Activated effector memory CD4-positive, alpha-beta T cell treated with Interleukin-2 at 50 U/mL for 16 hours (primary cell): ENCODE measurements around the gene EMCN.
"Not testable (repeated sequence)": the region's sequence is repeated elsewhere in the genome, so short reads cannot be mapped to it uniquely, and the experiment has no call there.

ENCODE experiments used
- DNase-seq: peaks from one replicate; pipeline ENCODE4 v3.0.0-alpha.2; 2020

EMCN gene

DNA sequence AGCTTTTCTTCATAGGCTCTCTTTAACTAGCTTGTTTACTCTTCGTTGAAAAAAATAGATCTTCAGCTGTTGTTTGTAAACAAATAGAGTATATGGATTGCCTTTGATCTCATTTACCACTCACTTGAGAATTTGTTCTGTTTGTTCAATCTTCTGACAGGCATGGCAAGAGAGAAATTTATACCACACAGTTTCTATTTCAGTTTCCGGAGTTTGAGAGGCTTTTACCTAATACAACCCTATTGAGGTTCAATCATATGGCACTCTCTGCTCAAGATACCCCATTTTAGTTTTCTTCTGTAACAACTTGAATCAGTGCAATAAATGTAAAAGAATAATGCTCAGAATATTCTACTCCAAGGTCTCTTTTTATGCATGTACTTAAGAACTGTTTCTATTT is 148.0 kb downstream of the EMCN start:
- DNase-seq, result no peak

DNA sequence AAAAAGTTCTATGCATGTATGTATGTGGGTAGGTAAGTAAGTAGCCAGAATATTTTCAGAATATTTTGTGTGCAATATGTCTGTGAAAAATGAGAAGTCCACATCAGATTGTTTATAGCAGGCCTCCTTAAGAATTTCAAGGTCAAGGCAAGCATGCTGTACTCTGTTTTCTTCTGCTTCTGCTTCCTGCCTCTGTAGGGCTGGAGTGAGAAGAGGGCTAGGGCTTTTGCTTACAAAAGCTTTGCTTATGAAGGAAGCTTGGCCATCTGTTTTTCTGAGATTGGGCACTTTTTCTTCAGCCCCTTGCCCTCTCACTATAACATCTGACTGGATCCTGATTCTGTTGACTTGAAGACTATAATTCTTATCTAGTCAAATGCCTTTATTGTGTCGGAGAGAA is 150.4 kb downstream of the EMCN start:
- no peak for DNase-seq

DNA sequence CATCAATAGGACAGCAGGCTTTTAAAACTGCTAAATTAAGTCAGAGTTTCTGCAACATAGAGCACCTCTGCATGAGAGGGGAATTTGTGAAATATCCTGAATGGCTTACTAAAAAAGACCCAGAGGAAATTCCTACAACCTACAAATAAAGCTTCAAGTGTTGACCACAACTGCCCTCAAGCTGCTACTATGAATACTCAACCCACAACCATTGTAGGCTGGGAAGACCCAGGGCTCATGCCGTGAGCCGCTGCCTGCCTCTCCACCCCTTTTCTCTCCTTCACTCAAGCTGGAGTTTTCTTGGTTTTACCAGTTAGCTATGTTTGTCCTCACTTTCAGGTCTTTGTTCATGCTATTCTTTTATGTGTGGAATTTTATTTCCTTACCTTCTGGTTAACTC is 151.6 kb downstream of the EMCN start:
- DNase-seq, result no peak

DNA sequence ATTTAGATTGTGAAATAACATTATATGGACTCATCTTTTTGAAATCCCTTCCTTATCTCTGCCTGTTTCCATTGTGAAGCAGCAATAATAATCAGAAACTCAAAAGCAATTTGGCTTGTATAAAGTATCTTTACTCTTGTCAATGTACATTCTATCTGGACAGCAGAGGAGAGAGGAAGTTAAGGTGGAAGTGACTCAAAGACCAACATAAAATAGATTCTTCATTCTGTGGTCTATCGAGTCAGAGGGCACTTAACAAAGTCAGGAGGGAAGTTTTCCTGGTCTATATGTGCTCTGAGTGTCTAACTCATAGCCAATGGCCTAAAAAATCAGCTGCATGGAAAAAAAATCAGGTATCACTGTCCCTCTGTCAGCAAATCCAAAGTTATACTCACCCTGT is 155.5 kb downstream of the EMCN start:
- no peak for DNase-seq

DNA sequence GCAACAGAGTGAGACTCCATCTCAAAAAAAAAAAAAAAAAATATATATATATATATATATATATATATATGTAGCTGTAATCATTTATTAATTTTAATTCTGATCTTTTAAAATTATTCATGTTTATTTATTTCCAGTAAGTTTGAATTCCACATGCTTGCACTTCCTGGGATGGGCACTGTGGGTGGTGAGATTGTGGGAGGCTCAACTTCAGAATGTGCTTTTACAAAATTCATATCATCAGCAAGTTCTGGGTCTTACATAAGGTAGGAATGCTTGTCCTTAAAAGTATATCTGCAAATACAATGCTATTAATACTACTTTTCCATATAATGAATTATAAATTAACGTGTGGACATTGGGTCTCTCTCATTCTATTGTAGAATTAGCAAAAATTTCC is 156.5 kb downstream of the EMCN start:
- DNase-seq, result no peak

DNA sequence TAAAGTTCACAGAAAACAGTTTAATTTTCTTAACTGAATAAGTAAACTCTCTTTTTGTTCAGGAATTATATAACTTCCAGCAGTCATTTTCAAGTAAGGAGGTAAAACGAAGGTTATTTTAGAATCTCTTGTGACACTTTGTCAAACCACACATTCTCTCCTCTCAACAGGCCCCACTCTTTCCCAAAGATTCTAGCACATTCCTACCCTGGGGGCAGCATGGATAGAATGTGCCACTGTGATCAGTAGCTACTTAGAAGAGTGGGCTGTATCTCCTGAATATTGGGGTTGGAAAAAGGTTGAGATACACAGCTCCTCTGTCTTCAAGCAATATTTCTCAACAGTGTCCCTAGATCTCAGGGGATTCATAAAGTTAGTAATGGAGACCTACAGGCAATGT is 157.6 kb downstream of the EMCN start:
- DNase-seq, result no peak

DNA sequence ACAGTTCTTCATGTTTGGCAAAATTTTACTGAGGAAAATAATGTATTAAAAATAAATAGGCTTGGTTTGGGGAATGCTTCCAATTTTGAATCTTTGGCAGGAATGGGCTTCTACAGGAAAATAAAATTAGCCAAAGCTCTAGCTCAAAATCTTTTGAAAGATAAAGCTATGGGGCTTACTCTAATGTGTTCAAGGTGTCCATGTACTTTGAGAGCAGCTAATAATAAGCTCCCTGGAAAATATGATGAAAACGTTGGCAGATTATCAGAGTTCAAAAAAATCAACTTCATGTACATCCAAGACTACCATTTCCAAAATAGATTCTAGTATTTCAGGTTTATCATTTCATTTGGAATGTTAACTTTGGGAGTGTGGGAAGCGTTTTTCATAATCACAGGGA is 158.4 kb downstream of the EMCN start:
- no peak for DNase-seq

DNA sequence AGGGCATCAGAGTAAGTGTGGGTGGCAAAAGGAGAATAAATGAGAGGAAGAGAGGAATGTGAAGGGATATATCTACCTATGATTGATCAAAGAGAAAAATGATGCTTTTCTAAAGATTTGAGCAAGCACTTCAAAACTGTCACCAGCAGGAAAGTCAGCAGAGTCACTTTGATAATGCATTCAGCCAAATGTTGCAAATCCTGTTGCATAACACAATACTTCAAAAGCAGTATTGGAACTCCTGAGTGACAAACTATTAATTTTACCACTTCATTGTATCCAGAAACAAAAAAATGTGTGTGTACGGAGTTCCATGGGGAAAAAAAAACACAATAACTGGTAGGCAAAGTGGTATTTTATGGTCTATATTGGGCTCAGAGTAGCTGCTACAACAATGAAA is 160.3 kb downstream of the EMCN start:
- DNase-seq, result no peak

DNA sequence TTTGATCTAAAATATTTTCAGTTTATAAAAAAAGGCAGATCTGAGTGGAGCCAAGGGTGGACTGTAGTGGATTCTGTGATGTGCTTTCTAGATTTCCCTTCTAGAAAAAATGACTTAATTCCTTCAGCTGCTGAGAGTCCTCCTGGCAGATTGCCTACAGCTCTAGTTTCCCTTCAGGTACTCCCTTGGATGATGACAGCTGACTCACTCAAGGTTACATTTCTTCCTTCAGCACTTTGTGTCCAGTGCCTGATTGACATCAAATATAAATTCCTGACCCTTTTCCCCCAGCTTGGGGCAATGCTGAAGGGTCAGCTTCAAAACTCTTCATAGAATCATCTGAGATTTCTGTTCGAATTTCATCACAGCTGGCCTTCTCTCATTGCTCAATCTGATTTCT is 161.7 kb downstream of the EMCN start:
- DNase-seq, result no peak

DNA sequence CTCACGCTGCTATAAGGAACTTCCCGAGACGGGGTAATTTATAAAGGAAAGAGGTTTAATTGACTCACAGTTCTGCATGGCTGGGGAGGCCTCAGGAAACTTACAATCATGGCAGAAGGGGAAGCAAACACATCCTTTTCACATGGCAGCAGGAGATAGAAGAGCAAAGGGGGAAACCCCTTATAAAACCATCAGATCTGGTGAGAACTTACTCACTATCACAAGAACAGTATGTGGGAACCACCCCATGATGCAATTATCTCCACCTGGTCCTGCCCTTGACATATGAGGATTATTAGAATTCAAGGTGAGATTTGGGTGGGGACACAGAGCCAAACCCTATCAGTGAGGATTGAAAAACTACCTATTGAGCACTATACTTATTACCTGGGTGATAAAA is 165.5 kb downstream of the EMCN start:
- DNase-seq, result not testable (repeated sequence)

DNA sequence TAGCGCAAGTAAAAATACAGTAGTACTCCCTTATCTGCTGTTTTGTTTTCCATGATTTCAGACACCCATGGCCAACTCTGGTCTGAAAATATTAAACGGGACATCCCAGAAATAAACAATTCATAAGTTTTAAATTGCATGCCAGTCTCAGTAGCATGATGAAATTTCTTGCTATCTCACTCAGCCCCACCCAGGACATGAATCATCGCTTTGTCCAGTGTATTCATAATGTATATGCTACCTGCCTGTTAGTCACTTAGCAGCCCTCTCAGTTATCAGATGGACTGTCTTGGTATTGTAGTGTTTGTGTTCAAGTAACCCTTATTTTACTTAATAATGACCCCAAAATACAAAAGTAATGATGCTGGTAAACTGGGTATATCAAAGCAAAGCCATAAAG is 169.3 kb downstream of the EMCN start:
- no peak for DNase-seq

DNA sequence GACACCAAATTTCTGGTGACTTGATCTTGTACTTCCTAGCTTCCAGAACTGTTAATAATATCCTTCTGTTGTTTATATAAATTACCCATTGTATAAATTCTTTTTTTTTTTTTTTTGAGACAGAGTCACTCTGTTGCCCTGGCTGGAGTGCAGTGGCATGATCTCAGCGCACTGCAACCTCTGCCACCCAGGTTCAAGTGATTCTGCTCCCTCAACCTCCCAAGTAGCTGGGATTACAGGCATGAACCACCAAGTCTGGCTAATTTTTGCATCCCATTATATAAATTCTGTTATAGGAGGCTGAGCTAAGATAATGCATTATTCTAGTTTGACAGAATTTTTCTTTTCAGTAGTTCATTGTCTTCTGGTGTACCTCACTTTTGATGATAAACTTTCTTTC is 170.6 kb downstream of the EMCN start:
- DNase-seq, result no peak

DNA sequence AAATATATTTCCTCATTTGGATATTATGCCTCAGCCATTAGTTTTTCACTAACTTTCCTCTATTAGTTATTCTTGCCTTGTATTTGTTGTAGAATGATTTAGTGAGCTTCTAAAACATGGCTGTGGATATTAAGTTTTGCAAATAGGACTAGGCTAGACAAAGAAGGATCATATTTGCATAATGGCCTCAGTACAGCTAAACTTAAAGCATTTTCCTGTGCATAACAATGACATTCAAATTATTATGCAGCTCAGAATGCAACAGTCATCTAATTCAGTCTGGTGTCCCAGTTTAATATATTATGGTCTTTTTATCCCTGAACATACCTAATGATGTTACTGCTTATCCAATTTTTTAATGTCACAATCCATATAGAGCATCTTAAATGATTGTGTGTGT is 172.2 kb downstream of the EMCN start:
- DNase-seq, result no peak
